ENCODE data around the gene ADTRP.
"Not testable (repeated sequence)": the region's sequence is repeated elsewhere in the genome, so short reads cannot be mapped to it uniquely, and the experiment has no call there.

ADTRP gene

GRCh38 chr6:11802886-11803590 lies 24.4 kb upstream of the ADTRP start:
- no peak for DNase-seq

GRCh38 chr6:11800531-11800930 lies 21.9 kb upstream of the ADTRP start:
- not testable (repeated sequence) for DNase-seq

GRCh38 chr6:11798538-11798937 lies 19.9 kb upstream of the ADTRP start:
- no peak for DNase-seq

GRCh38 chr6:11798096-11798495 lies 19.5 kb upstream of the ADTRP start:
- DNase-seq, result no peak

GRCh38 chr6:11796829-11797228 lies 18.2 kb upstream of the ADTRP start:
- DNase-seq, result no peak

GRCh38 chr6:11795403-11795802 lies 16.8 kb upstream of the ADTRP start:
- DNase-seq, result no peak

GRCh38 chr6:11793277-11793676 lies 14.7 kb upstream of the ADTRP start:
- DNase-seq, result no peak

- DNase-seq, result peak; percentile 11
Observed at GRCh38 chr6:11791354-11792107, 12.9 kb upstream of the ADTRP start.

- no peak for DNase-seq
Observed at GRCh38 chr6:11789744-11790143, 11.1 kb upstream of the ADTRP start.

GRCh38 chr6:11788043-11788442 lies 9.4 kb upstream of the ADTRP start:
- no peak for DNase-seq

- DNase-seq, result peak; percentile 89
Observed at GRCh38 chr6:11785774-11786579, 7.4 kb upstream of the ADTRP start.

GRCh38 chr6:11785415-11785773 lies 6.8 kb upstream of the ADTRP start:
- DNase-seq, result peak; percentile 82

GRCh38 chr6:11784341-11784740 lies 5.7 kb upstream of the ADTRP start:
- DNase-seq, result no peak

GRCh38 chr6:11783524-11784064 lies 5.0 kb upstream of the ADTRP start:
- DNase-seq, result no peak

- no peak for DNase-seq
Observed at GRCh38 chr6:11782524-11782923, 3.9 kb upstream of the ADTRP start.

- no peak for DNase-seq
Observed at GRCh38 chr6:11780097-11780428, 1.5 kb upstream of the ADTRP start.

- no peak for DNase-seq
Observed at GRCh38 chr6:11779329-11780096, 910 bp upstream of the ADTRP start.

- DNase-seq, result no peak
Observed at GRCh38 chr6:11778036-11778435, 567 bp downstream of the ADTRP start.

GRCh38 chr6:11775791-11776409 lies 2.7 kb downstream of the ADTRP start:
- DNase-seq, result no peak

GRCh38 chr6:11774426-11774825 lies 4.2 kb downstream of the ADTRP start:
- DNase-seq, result no peak

GRCh38 chr6:11773581-11773980 lies 5.0 kb downstream of the ADTRP start:
- no peak for DNase-seq

GRCh38 chr6:11773013-11773412 lies 5.6 kb downstream of the ADTRP start:
- no peak for DNase-seq
